Measurements from ENCODE around the gene CCNK. TPM values are rescaled to one million over a fixed set of nuclear protein-coding genes. Genes with fewer than 3 reads are reported as not detected.

CCNK gene
- total RNA-seq, 1 donor from 2014 or later = 62.3 TPM

DNA sequence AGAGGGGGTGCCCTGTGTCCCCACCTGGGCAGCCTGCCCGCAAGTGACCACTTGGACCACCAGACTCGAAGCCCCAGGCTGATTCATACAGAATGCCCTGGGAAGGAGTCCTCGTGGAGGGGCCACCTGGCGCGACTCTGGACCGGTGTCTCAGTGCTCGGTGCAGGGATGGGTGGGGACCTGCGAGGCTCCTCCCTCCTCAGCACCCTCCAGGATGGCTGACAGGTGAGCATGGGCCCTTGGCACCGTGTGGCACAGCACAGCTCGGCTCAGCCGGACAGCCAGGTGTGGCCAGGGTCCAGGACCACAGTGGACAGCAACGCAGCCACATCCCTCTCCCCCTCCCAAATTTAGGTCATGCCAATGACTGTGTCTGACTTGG, 44.5 kb downstream of the CCNK start:
- Mint-ChIP-seq H3K4me1 (ENCODE audit: low read depth) (peaks cover 32% of the 10 kb centered on the region), H3K9me3 (ENCODE audit: low read depth) (no peaks in the 10 kb centered on the region), H3K27me3 (ENCODE audit: low read depth) (no peaks in the 10 kb centered on the region), H3K36me3 (ENCODE audit: low read depth) (no peaks in the 10 kb centered on the region), H3K27ac (ENCODE audit: unreplicated experiment) (no peak overlapping the region), H3K4me3 (ENCODE audit: unreplicated experiment) (no peak overlapping the region)
- TF ChIP-seq, protein P1, sequence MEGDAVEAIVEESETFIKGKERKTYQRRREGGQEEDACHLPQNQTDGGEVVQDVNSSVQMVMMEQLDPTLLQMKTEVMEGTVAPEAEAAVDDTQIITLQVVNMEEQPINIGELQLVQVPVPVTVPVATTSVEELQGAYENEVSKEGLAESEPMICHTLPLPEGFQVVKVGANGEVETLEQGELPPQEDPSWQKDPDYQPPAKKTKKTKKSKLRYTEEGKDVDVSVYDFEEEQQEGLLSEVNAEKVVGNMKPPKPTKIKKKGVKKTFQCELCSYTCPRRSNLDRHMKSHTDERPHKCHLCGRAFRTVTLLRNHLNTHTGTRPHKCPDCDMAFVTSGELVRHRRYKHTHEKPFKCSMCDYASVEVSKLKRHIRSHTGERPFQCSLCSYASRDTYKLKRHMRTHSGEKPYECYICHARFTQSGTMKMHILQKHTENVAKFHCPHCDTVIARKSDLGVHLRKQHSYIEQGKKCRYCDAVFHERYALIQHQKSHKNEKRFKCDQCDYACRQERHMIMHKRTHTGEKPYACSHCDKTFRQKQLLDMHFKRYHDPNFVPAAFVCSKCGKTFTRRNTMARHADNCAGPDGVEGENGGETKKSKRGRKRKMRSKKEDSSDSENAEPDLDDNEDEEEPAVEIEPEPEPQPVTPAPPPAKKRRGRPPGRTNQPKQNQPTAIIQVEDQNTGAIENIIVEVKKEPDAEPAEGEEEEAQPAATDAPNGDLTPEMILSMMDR (IDR thresholded peaks at IDR 0.05) = no peak
- DNase-seq (ENCODE audit: low spot score) = no peak

DNA sequence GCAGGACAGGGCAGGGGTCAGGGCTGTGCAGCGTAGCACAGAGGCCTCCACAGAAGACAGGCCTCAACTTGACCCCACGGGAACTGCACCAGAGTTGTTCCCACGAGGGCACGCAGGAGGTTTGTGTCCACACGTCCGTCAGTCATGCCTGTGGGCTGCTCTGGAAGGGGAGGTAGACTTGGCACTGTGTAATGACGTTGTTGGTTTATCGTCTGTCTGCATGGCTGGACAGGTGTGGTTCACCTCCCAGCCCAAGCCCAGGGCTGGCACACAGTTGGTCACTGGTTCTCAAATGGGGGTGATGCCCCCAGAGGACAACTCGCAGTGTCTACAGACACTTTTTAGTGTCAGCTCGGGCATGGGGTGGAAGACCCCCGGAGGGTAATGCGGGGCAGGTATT, 45.8 kb downstream of the CCNK start:
- no peaks in the 10 kb centered on the region for H3K9me3 Mint-ChIP-seq (ENCODE audit: low read depth)
- no peak overlapping the region for H3K4me3 Mint-ChIP-seq (ENCODE audit: unreplicated experiment)
- H3K36me3 Mint-ChIP-seq (ENCODE audit: low read depth) = no peaks in the 10 kb centered on the region
- no peak overlapping the region for H3K27ac Mint-ChIP-seq (ENCODE audit: unreplicated experiment)
- TF ChIP-seq, protein P1 (IDR thresholded peaks at IDR 0.05) = no peak
- no peaks in the 10 kb centered on the region for H3K27me3 Mint-ChIP-seq (ENCODE audit: low read depth)
- DNase-seq (ENCODE audit: low spot score) = no peak
- peaks cover 45% of the 10 kb centered on the region for H3K4me1 Mint-ChIP-seq (ENCODE audit: low read depth)

DNA sequence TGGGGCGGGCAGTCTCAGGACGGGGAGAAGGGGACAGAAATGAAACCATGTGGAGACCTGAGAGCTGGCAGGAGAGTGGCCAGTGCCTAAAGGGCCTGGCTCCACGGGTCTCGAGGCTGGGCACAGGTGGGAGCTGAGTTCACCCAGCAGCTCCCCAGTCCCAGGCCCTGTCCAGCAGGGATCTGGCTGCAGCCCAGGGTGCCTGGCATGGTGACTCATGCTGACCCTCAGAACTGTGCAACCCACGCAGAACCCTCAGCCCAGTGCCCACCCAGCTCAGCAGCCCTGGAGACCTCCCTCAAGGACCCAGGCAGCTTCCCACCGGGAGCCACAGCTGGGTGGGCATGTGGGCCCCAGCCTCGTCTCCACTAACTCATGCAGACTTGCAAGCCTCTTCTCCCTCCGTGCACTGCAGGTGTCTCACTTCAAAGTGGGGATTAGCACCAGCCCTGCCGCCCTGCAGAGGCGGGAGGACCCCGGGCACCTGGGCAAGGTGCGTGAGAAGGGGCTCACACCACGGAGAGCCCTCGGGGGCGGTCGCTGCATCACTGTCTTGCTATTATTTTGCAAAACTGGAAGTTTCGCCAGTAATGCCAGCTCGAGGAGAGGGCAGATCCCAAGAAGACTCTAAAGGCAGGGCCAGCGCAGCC, 46.3 kb downstream of the CCNK start:
- TF ChIP-seq, protein P1 (IDR thresholded peaks at IDR 0.05) = no peak
- no peaks in the 10 kb centered on the region for H3K27me3 Mint-ChIP-seq (ENCODE audit: low read depth)
- H3K4me3 Mint-ChIP-seq (ENCODE audit: unreplicated experiment) = no peak overlapping the region
- H3K9me3 Mint-ChIP-seq (ENCODE audit: low read depth) = no peaks in the 10 kb centered on the region
- no peaks in the 10 kb centered on the region for H3K36me3 Mint-ChIP-seq (ENCODE audit: low read depth)
- H3K27ac Mint-ChIP-seq (ENCODE audit: unreplicated experiment) = no peak overlapping the region
- peaks cover 45% of the 10 kb centered on the region for H3K4me1 Mint-ChIP-seq (ENCODE audit: low read depth)
- no peak for DNase-seq (ENCODE audit: low spot score)

DNA sequence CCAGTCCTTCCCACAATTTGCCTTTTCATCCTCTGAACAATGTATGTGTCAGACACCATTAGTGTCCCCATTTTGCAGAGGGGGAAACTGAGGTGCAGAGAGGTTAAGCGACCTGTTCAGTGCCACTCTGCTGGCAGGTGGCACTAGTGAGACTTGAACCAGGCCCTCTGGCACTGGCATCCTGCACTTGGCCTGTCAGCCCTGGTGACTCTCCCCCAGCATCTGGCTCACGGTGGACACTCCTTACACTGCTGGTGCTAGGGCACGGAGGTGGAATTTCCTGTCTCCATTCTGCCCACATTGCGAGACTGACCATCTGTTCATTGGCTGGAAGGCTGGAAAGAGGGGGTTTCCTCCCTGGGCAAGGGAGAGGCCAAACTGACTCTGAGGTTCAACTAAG, 48.7 kb downstream of the CCNK start:
- H3K4me1 Mint-ChIP-seq (ENCODE audit: low read depth) = peaks cover 38% of the 10 kb centered on the region
- DNase-seq (ENCODE audit: low spot score) = no peak
- no peaks in the 10 kb centered on the region for H3K27me3 Mint-ChIP-seq (ENCODE audit: low read depth)
- no peaks in the 10 kb centered on the region for H3K36me3 Mint-ChIP-seq (ENCODE audit: low read depth)
- H3K9me3 Mint-ChIP-seq (ENCODE audit: low read depth) = no peaks in the 10 kb centered on the region
- TF ChIP-seq, protein P1 (IDR thresholded peaks at IDR 0.05) = peak; percentile 34
- peak overlapping the region; percentile 93 for H3K27ac Mint-ChIP-seq (ENCODE audit: unreplicated experiment)
- no peak overlapping the region for H3K4me3 Mint-ChIP-seq (ENCODE audit: unreplicated experiment)

DNA sequence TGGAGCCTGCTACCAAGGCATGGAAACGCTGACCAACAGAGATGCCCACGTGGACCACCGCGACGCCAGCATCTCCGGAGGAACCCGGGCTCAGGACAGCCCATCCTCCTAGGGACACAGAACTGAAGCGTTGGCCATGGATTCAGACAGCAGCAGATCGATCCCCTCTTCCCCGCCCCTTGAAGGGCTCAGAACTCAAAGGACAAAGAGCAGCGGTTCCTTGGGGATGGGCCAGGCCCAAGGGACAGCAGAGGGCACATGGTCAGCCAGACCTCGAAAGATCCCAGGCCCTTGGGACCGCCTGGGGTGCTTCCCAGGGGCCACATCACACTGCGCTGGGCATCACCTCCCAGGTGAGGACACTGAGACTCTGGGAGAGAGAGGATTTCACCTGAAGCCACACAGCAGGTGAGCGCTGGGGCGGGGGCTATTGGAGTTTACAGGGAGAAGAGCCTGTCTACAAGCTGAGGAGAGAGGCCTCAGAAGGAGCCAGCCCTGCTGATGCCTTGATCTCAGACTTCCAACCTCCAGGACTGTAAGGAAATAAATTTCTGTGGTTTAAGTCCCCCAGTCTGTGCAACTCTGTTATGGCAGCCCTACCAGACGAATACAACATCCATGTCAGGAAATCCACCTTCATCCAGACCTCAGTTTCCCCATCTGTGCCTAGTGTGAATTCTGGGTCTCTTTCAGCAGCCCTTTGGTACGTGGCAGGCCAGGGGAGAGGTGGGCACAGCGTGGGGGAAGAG, 49.4 kb downstream of the CCNK start:
- Mint-ChIP-seq H3K27ac (ENCODE audit: unreplicated experiment) (peak overlapping the region; percentile 93), H3K9me3 (ENCODE audit: low read depth) (no peaks in the 10 kb centered on the region), H3K27me3 (ENCODE audit: low read depth) (no peaks in the 10 kb centered on the region), H3K4me3 (ENCODE audit: unreplicated experiment) (peak overlapping the region; percentile 37), H3K4me1 (ENCODE audit: low read depth) (peaks cover 40% of the 10 kb centered on the region), H3K36me3 (ENCODE audit: low read depth) (no peaks in the 10 kb centered on the region)
- TF ChIP-seq, protein P1 (IDR thresholded peaks at IDR 0.05) = no peak
- no peak for DNase-seq (ENCODE audit: low spot score)

All from chondrocyte (in vitro differentiated cells).